ENCODE results near the gene PAOX.
A peak's percentile ranks its signal among the peaks of the same experiment; 100 is the strongest.

The PAOX gene

GRCh38 chr10:133388236-133388972, 9.3 kb downstream of the PAOX start:
- peak; percentile 69 for DNase-seq

GRCh38 chr10:133388973-133389818, 10.1 kb downstream of the PAOX start:
- peak; percentile 23 for DNase-seq

GRCh38 chr10:133390597-133391248, 11.7 kb downstream of the PAOX start:
- no peak for DNase-seq

GRCh38 chr10:133391249-133391635, 12.2 kb downstream of the PAOX start:
- DNase-seq = no peak

GRCh38 chr10:133391761-133392518, 12.9 kb downstream of the PAOX start:
- no peak for DNase-seq

- peak; percentile 14 for DNase-seq
Measured at GRCh38 chr10:133393401-133394063, 14.5 kb downstream of the PAOX start.

- DNase-seq = peak; percentile 92
Measured at GRCh38 chr10:133394064-133394663, 15.1 kb downstream of the PAOX start, which contains the start of gene MTG1. MTG1 (plus strand) TSS chr10:133394157; CDS start chr10:133394221, 64 bp downstream.

- peak; percentile 25 for DNase-seq
Measured at GRCh38 chr10:133394801-133395221, 15.7 kb downstream of the PAOX start.

GRCh38 chr10:133396035-133396624, 17.1 kb downstream of the PAOX start:
- DNase-seq = no peak

- no peak for DNase-seq
Measured at GRCh38 chr10:133397938-133398337, 18.9 kb downstream of the PAOX start.

GRCh38 chr10:133399123-133399601, 20.1 kb downstream of the PAOX start:
- DNase-seq = no peak

- no peak for DNase-seq
Measured at GRCh38 chr10:133400624-133401424, 21.8 kb downstream of the PAOX start.

- DNase-seq = no peak
Measured at GRCh38 chr10:133401500-133401899, 22.4 kb downstream of the PAOX start.

- no peak for DNase-seq
Measured at GRCh38 chr10:133401981-133402725, 23.1 kb downstream of the PAOX start.

- no peak for DNase-seq
Measured at GRCh38 chr10:133403359-133403758, 24.3 kb downstream of the PAOX start.

- DNase-seq = no peak
Measured at GRCh38 chr10:133403784-133404183, 24.7 kb downstream of the PAOX start.

- no peak for DNase-seq
Measured at GRCh38 chr10:133405272-133405671, 26.2 kb downstream of the PAOX start.

- DNase-seq = no peak
Measured at GRCh38 chr10:133405844-133406527, 26.9 kb downstream of the PAOX start.

Measured in hematopoietic multipotent progenitor cell treated with erythropoietin and hydrocortisone succinate and interleukin-3 and kit ligand, for 8 days (in vitro differentiated cells).